ENCODE results near the gene LEO1.

DNA sequence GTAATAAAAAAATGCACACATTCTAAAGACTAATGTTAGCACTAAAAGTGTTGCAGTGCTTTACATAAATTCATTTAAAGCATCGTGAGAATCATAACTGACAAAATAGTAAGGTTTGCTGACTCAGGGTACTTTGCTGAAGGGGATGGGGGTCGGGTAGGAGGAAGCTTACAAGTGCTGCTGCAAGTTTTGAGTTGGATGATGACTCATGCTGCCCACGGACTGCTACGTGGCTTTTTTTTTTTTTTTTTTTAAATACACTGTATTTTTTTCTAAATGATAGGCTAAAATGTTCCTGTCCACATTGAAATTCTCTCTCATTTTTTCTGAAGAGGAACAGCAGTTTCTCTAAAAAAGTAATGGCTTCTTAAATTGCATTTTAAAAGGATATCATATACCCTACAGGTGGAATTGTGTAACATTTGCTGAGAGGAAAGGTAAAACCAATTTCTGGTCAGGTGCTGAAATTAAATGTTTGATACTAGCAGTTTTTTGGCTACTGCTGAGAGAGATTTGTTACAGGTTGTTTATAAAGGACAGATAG is 49.6 kb upstream of the LEO1 start:
- TF ChIP-seq POLR2A (IDR thresholded peaks at IDR 0.05): no peak
- TF ChIP-seq, protein P1, sequence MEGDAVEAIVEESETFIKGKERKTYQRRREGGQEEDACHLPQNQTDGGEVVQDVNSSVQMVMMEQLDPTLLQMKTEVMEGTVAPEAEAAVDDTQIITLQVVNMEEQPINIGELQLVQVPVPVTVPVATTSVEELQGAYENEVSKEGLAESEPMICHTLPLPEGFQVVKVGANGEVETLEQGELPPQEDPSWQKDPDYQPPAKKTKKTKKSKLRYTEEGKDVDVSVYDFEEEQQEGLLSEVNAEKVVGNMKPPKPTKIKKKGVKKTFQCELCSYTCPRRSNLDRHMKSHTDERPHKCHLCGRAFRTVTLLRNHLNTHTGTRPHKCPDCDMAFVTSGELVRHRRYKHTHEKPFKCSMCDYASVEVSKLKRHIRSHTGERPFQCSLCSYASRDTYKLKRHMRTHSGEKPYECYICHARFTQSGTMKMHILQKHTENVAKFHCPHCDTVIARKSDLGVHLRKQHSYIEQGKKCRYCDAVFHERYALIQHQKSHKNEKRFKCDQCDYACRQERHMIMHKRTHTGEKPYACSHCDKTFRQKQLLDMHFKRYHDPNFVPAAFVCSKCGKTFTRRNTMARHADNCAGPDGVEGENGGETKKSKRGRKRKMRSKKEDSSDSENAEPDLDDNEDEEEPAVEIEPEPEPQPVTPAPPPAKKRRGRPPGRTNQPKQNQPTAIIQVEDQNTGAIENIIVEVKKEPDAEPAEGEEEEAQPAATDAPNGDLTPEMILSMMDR (IDR thresholded peaks at IDR 0.05): no peak

Measured in heart left ventricle (tissue), 13 donors.